ENCODE results near the gene SCAF11. TPM values are rescaled to one million over a fixed set of nuclear protein-coding genes. Genes with fewer than 3 reads are reported as not detected.

The SCAF11 gene
- total RNA-seq, 1 donor from 2014 or later, result 63.4 TPM

GRCh38 chr12:45978108-45978507 is 12.3 kb downstream of the SCAF11 start:
- no peak for TF ChIP-seq CTCF (IDR thresholded peaks at IDR 0.05; ENCODE audit: partially characterized antibody, unreplicated experiment)
- Mint-ChIP-seq H3K9me3 (ENCODE audit: unreplicated experiment) (no peaks in the 10 kb centered on the region), H3K27me3 (ENCODE audit: unreplicated experiment) (no peaks in the 10 kb centered on the region), H3K4me3 (ENCODE audit: unreplicated experiment) (no peak overlapping the region), H3K4me1 (ENCODE audit: low read depth, unreplicated experiment) (peaks cover 22% of the 10 kb centered on the region), H3K36me3 (ENCODE audit: unreplicated experiment) (no peaks in the 10 kb centered on the region), H3K27ac (ENCODE audit: unreplicated experiment) (no peak overlapping the region)
- no peak for DNase-seq

- DNase-seq, result no peak
- no peaks in the 10 kb centered on the region for H3K36me3 Mint-ChIP-seq (ENCODE audit: unreplicated experiment)
- TF ChIP-seq CTCF (IDR thresholded peaks at IDR 0.05; ENCODE audit: partially characterized antibody, unreplicated experiment), result no peak
- H3K9me3 Mint-ChIP-seq (ENCODE audit: unreplicated experiment), result no peaks in the 10 kb centered on the region
- H3K27me3 Mint-ChIP-seq (ENCODE audit: unreplicated experiment), result no peaks in the 10 kb centered on the region
- H3K27ac Mint-ChIP-seq (ENCODE audit: unreplicated experiment), result no peak overlapping the region
- no peak overlapping the region for H3K4me3 Mint-ChIP-seq (ENCODE audit: unreplicated experiment)
- peaks cover 22% of the 10 kb centered on the region for H3K4me1 Mint-ChIP-seq (ENCODE audit: low read depth, unreplicated experiment)
Measured at GRCh38 chr12:45977620-45978019, 12.8 kb downstream of the SCAF11 start.

- TF ChIP-seq CTCF (IDR thresholded peaks at IDR 0.05; ENCODE audit: partially characterized antibody, unreplicated experiment), result no peak
- Mint-ChIP-seq H3K9me3 (ENCODE audit: unreplicated experiment) (no peaks in the 10 kb centered on the region), H3K27ac (ENCODE audit: unreplicated experiment) (no peak overlapping the region), H3K4me1 (ENCODE audit: low read depth, unreplicated experiment) (peaks cover 22% of the 10 kb centered on the region), H3K36me3 (ENCODE audit: unreplicated experiment) (no peaks in the 10 kb centered on the region), H3K27me3 (ENCODE audit: unreplicated experiment) (no peaks in the 10 kb centered on the region), H3K4me3 (ENCODE audit: unreplicated experiment) (no peak overlapping the region)
- no peak for DNase-seq
Measured at GRCh38 chr12:45975506-45975905, 14.9 kb downstream of the SCAF11 start.

- Mint-ChIP-seq H3K27ac (ENCODE audit: unreplicated experiment) (no peak overlapping the region), H3K4me3 (ENCODE audit: unreplicated experiment) (no peak overlapping the region), H3K9me3 (ENCODE audit: unreplicated experiment) (peaks cover 2% of the 10 kb centered on the region), H3K36me3 (ENCODE audit: unreplicated experiment) (no peaks in the 10 kb centered on the region), H3K27me3 (ENCODE audit: unreplicated experiment) (no peaks in the 10 kb centered on the region), H3K4me1 (ENCODE audit: low read depth, unreplicated experiment) (peaks cover 22% of the 10 kb centered on the region)
- no peak for DNase-seq
- TF ChIP-seq CTCF (IDR thresholded peaks at IDR 0.05; ENCODE audit: partially characterized antibody, unreplicated experiment), result no peak
Measured at GRCh38 chr12:45974883-45975282, 15.5 kb downstream of the SCAF11 start.

- TF ChIP-seq CTCF (IDR thresholded peaks at IDR 0.05; ENCODE audit: partially characterized antibody, unreplicated experiment), result no peak
- no peaks in the 10 kb centered on the region for H3K36me3 Mint-ChIP-seq (ENCODE audit: unreplicated experiment)
Measured at GRCh38 chr12:45974171-45974719, 16.1 kb downstream of the SCAF11 start.

More at GRCh38 chr12:45974171-45974719, 16.1 kb downstream of the SCAF11 start:
- H3K4me3 Mint-ChIP-seq (ENCODE audit: unreplicated experiment), result no peak overlapping the region
- no peak overlapping the region for H3K27ac Mint-ChIP-seq (ENCODE audit: unreplicated experiment)
- H3K27me3 Mint-ChIP-seq (ENCODE audit: unreplicated experiment), result no peaks in the 10 kb centered on the region
- H3K9me3 Mint-ChIP-seq (ENCODE audit: unreplicated experiment), result peaks cover 2% of the 10 kb centered on the region
- peaks cover 24% of the 10 kb centered on the region for H3K4me1 Mint-ChIP-seq (ENCODE audit: low read depth, unreplicated experiment)
- no peak for DNase-seq

All from glutamatergic neuron (in vitro differentiated cells).